HG02885 (cell line): ENCODE results near the gene TREML1.

Experiments used
- ATAC-seq: cut with Tn5 transposase; IDR thresholded peaks from one replicate; pipeline ENCODE4 v1.9.1; 2021; ENCODE audit warnings: mild to moderate bottlenecking; ENCODE audit not compliant: unreplicated experiment, poor library complexity

The TREML1 gene

DNA sequence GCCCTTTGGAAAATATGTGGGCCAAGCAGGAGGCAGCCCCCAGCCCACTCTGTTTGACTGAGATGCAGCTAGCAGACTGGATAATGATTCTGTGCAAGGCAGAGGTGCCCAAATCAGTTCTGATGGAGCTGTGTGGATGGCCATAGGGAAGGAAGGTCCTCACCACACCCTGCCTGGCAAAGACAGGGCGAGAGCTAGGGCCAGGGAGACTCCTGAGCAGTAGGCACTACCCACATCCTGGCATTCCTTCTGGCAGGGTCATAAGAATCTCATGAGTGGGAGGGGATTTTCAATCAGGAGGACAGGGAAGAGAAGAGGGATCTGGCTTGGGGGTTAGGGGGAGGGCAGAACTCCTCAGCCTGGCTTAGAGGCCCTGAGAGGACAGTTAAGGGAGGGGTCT lies 27.4 kb upstream of the TREML1 start:
- ATAC-seq, result no peak

DNA sequence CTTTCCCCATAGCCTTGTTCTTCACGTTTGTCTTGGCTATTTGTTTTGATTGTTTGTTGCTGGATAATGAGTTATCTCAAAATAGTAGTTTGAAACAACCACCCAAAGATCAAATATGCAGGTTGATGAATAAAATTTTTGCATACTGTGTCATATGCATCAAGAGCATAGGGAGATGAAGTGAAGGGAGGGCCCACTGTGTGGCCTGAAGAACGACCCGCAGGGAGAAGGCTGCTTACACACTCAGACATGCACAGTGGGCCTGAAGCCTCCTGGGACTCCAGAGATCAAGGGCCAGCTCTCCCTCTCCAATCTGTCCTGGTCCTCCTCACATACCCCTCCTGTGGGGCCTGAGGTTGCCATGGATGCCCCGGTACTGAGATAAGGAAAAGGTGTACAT lies 25.0 kb upstream of the TREML1 start:
- no peak for ATAC-seq

DNA sequence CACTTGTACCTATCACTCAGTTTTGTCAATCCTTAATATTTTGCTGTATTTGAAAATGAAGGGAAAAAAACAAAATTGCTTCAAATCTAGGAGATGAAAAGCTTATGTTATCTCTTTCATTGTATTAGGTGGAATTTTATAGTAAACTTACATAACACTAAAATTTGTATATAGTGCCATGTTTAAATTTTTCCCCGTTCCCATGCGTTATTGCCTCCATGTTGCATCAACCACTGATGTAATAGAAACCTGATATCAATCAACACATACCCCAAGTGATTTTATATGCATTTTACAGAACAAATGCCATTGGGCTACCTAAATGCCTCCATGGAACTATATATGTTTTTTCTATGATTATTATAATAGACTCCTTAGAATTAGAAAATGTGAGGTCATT lies 23.5 kb upstream of the TREML1 start:
- no peak for ATAC-seq

DNA sequence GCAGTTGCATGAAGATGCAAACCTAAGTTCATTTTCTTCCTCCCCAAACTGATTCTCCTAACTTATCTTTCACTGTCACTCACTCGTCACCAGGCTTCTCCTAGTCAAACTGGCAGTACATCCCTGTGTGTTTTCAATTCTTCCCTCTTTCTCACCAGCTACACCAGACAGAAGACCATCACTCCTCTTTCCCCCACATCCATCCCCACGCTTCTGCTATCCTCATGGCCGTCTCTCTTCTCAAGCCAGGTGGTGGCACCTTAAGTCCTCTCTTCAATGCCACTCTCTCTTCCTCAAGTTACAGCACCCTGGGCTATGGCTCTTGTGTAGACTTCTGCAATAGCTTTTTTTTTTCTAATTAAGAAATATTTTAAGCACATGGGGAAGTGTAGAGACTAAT lies 23.1 kb upstream of the TREML1 start:
- no peak for ATAC-seq

DNA sequence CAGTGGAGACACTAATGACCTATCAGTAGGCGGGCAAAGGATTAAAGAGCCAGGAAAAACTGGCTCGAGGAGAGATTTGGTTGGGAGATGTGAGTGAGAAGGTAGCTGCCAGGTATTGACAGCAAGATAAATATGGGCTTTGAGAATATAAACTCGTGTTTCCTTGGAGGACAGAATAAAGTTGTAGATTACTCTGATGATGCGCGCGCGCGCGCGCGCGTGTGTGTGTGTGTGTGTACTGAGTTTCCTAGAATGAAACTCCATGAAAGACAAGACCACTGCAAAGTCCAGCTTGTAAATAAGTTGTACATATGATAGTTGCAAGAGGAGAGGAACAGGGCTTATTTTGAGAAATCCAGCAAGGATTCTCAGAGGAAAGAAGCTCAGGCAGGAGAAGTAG lies 22.0 kb upstream of the TREML1 start:
- no peak for ATAC-seq

DNA sequence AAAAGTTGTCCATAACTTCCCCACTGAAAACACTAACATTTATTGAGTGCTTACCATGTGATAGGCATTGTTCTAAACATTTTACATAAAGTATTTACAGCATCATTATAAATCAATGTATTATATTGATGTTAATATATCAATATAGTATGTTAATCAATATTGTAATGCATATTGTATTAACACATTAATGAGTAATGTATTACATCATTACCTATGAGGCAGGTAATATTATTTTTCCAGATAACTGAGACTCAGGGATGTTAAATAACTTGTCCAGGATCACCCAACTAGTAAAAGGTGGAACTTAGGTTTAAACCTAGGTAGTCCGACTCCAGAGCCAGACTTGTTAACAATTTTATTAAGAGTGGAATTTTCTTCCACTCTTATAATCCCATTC lies 20.9 kb upstream of the TREML1 start:
- ATAC-seq, result no peak

DNA sequence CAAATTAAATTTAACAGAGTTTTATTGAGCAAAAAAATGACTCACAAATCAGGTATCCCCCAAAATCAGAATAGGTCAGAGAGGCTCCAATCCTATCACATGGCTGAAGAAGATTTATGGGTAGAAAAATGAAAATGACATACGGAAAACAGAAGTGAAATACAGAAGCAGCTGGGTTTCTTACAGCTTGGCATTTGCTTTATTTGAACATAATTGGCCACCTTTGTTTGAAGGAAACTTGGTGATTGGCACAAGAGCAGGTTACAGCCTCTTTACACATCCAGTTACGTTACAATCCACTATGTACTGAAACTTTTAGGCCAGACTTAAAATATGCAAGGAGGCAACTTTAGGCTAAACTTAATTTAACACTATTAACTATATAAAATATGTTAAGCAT lies 20.5 kb upstream of the TREML1 start:
- no peak for ATAC-seq

DNA sequence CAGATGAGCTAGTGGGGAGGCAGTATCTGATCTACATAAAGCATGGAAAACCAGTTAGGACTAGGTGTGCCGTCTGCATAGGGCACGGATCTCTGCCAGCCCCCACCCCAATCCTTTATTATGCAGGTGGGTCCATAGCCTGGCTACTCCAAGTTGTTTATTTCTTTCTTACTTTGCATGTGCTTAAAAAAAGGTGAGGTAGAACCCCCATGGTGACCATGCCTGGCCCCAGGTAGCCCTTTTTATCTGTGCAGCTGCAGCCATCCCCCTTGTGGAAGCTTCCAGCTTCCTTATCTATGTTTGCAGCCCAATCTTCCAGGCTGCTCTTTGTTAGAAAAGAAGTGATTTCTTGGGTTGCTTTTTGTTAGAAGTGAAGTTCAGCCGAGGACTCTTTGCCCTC lies 17.8 kb upstream of the TREML1 start:
- no peak for ATAC-seq

DNA sequence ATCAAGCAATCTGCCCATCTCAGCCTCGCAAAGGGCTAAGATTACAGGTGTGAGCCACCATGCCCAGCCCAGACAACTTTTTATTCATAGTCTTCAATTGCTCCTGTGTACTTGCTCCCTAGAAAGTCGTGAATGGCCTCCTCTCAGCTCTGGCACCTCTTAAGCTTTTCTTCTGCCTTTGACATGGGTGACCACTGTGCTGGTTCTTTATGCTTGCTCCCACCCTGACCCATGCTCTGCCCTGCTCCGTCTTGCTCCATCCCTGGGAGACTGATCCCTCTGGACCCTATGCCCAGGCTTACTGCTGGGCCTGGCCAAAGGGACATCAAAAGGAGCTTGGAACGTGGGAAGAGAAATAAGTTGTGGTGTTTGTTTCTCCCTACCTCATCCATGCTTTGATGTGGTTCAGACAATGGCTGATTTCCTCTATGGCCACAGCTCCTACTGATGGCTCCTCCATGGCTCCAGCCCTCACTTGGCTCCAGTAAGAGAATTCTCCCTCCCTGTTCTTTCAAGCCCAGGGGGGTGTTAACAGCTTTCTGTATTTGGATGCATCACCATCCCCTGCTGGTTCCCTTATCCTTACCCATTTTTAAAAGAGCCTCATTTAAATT lies 16.5 kb upstream of the TREML1 start:
- no peak for ATAC-seq

DNA sequence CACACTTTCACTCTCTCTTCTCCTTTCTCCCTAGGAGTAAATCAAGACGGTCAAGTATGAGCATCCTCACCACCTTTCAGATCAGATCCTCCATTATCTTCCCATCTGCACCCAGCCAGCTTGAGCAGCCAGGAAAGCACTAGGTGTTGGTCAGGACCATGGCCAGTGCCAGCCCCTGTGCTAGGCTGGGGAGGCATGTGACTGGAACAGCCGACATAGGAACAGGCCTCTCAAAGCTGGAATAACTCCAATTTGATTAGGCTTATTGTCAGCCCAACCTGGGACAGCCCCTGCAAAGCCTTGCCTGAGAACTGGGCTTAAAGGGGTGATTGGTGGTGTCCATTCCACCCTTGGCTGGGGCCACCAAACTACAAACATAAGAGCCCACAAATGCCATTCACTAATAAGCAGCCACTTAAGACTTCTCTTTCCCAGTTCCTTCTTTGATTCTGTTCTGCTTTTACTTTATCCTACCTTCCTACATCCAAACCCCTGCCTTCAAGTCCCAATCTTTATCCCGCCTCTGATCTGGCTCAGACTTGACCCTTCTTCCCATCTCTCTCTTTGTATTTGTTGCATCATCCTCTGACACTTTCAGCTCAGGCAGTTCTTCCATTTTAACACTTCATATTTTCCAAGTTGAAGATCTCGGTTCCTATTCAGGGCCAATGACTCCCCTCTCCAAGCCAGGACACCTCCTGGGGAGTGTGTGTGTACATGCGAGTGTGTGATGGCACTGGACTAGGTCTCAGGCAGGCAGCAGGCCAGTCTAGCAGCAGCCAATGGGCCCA lies 13.2 kb upstream of the TREML1 start:
- no peak for ATAC-seq

DNA sequence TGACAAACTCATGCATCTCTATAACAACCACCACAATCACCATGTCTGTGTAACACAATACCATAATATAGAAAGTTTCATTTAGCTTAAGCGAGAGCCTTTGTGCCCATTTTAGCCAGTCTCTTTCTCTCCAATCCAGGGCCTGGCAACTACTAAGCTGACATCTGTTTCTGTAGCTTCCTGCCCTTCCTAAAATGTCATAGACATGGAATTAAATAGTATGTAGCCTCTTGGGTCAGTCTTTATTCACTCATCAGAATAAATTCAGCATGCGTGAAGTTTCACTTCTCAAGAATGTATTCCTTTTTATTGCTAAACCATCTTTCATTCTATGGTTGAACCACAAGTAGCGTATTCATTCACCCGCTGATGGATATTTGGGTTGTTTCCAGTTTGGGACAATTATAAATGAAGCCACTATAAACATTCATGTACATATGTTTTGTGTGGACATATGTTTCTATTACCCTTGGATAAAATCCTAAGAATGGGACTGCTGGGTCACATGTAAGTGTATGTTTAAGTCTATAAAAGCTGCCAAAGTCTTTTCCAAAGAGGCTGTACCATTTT lies 10.5 kb upstream of the TREML1 start:
- ATAC-seq, result no peak

DNA sequence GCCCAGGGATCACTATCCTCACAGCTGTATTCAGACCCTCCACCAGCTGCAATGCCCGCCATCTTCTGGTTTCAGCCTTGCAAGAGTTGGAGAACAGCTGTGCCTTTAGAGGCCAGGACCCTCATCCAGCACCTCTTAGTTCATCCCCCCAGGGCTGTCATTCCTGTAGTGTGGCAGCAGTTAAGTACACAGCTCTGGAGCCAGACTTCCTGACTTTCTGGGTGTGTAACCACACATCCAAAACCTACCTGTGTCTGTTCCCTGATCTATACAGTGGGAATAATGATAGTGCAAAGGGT lies 9.2 kb upstream of the TREML1 start:
- no peak for ATAC-seq

DNA sequence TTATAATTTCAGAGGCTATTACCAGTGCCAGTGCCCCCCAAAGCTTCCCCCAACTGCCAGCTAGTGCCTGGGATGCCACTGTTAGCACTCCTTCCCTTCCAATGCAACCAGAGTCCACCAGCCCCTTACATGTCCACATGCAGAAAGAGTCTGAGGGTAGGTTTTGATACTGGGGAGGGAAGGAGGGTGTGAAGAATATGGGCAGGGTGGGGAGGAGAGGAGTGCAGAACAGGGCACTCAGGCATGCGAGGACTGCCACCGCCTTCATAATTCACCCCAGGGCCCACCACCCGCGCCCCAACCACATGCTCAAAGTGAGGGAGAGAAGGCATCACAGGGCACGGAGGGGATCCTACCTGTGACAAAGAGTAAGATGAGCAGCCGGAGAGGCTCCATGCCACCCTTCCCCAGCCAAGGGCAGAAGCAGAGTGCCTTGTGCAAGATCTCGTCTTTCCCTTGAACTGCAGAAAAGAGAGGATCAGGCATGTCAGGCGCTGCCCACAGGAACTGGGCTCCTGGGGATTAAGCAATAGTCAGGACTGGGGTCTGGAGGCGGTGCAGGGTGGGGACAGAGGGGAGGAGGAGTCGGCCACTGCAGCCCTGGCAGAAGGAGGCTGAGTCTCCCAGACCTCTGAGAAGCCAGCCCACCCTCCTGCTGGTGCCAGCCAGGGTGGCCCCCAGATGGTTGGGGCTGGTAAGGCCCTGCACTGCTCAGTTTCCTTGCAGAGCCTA lies 8.7 kb upstream of the TREML1 start, which contains the start of gene TREM2:
Gene TREM2 (minus strand): TSS at position 430 of the 732 bp plus-strand sequence. CDS start 34 bp downstream, at position 396.
- ATAC-seq, result no peak

DNA sequence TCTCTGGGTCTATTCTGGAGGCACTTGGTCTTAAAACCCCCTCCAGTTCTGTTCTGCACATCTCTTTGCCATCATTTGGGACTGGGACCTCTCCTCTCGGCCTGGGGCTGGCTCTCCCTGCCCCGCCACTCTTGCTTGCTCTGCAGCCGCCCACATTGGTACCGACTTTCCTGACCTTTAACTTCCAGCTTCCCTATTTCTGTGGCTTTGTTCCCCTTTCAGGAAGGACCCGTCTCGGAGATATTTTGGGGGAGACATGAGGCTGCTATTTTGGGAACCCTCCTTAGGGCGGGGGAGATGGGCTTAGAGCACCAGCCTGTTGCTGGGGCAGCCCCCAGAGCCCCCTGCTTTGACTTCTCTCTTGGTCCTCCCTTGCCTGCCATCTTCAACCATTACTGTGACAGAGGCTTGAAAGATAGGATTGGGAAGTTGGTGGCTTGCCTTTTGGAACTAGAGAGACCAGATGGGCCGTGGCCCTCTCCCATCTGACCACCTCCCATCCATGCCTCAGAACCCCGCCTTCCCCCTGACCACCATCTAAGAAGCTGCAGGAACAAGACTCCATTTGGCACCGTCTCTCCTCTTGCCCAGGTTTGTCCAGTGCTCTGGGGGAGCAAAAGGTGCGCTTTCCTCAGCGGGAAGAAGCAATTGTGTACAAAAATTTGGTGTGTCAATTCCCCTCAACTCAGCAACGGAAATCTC lies 7.9 kb upstream of the TREML1 start:
- ATAC-seq, result no peak

DNA sequence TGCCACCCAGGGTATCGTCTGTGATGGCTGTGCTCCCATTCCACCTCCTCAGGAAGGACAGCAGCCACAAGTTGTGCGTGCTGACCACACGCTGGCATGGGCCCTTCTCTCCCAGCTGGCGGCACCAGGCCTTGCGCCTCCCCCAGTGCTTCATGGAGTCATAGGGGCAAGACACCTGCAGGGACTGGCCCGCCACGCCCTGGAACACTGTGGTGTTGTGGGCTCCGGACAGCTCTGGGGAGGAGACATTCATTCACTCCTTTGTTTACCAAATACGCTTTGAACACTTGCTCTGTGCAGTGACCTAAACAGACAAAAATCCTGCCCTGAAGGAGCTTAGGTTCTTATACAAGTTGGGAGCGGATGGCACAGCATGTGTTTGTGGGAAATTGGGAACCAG lies 7.2 kb upstream of the TREML1 start:
- no peak for ATAC-seq

DNA sequence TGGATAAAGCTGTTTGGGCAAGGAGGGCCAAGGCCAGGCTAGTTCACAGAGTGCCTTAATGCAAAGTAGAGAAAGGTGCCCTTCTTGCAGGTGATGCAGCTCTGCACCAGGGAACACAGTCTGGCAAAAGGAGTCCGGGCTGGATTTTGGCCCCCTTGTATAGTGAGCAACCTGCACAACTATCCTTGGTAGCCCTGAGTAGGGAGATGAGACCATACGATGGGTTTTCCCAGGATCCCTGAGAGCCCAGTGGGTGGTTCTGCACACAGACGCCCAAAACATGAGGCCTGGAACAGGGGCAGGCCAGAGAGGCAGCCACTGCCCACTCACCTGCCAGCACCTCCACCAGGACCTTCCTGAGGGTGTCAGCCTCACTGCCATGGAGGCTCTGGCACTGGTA lies 6.8 kb upstream of the TREML1 start:
- no peak for ATAC-seq

DNA sequence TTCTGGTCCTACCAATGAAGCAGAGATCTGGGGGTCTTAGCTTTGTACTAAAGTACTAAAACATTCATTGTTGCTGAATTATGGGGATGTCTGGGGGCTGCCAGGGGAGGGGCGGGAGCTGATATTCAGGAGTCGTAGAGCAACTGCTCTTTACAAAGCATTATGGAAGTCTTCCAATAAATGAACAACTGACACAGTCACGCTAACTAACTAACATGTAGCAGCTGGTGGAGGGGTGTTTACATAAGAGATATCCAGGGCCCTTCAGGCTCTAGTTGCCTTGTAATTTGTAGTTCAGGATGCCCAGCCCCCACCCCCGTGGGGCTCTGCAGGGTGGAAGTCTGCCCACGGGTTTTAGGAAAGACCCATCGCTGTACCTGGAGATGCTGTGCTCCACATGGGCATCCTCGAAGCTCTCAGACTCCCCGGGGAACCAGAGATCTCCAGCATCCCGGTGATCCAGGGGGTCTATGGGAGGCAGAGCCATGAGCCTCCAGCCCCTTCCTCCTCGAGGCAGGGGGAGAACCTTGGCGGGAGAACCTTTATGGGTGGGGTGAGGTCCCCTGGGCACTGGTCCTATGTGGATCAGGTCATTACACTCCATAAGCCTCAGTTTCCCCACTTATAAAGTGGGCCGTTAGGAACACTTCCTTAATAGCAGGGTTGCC lies 5.4 kb upstream of the TREML1 start:
- ATAC-seq, result no peak

DNA sequence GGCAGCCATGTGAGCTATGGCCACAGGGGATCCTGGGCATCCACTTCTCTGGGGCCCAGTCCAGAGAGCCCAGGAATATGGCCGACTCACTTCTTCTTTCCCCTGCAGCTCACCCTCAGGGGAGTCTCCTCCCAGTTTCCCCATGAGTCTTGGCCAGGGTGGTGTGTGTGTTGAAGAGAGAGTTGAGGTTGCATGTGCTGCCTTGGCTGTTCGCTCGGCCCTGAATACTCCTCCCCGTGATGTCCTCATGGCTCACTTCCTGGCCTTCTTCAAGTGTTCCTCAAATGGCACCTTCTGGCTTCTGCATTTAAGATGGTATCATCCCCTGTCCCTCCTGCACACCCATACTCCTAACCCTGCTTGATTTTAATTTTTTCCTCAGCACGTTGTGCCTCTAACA lies 3.2 kb upstream of the TREML1 start:
- ATAC-seq, result no peak

DNA sequence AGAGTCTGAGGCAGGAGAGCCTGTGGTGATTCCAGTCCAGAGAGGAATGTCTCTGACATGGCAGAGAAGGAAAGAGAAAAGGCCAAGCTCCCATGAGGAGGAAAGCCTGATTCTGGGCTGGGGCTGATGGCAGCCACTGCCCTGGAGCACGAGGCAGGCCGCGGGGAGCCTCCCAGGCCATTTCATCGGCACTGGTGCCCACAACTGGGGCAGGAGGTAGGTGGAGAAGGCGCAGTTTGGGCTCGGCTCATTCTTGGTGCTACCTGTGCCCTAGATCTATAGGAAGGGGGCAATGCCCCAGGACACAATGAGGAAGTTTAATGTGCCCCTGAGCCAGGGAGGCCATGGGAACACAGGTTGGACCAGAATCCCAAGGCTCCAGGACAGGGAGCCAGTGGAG lies 2.6 kb upstream of the TREML1 start:
- ATAC-seq, result no peak

DNA sequence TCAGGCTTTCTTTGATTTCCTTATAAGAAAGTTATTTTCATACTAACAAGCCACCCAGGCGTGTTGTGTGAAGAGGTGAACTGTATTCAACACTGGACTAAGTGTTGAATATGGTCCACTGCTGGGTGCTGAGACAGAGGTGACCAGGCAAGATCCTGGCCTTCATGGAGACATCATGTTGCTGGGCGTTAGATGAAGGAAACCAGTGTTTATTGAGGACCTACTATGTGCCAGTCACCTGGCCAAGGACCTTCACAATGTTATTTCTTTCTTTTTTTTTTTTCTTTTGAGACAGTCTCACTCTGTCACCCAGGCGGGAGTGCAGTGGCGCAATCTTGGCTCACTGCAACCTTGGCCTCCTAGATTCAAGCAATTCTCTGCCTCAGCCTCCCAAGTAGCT lies 1.9 kb upstream of the TREML1 start:
- no peak for ATAC-seq
